ENCODE measurements around the gene GPBP1. TPM values are rescaled to one million over a fixed set of nuclear protein-coding genes. Genes with fewer than 3 reads are reported as not detected.
"Not testable (repeated sequence)": the region's sequence is repeated elsewhere in the genome, so short reads cannot be mapped to it uniquely, and the experiment has no call there.

The GPBP1 gene
- total and polyA plus RNA-seq, 2 experiments from 2014 or later = 105 to 109 TPM

GRCh38 chr5:57191986-57192385 lies 18.1 kb downstream of the GPBP1 start (continued):
- no peak for TF ChIP-seq ZNF462 (CRISPR knock-in tag; IDR thresholded peaks at IDR 0.05)
- TF ChIP-seq CTCF (conservative IDR thresholded peaks at IDR 0.05; ENCODE audit: low read depth in 2 of 2) = no peak

GRCh38 chr5:57192832-57193231 lies 19.0 kb downstream of the GPBP1 start:
- Histone ChIP-seq H3K4me1 (ENCODE audit: insufficient read depth) (peaks cover 34% of the 10 kb centered on the region), H3K79me2 (replicated peaks; ENCODE audit: insufficient read depth) (peaks cover 100% of the 10 kb centered on the region), H4K20me1 (replicated peaks; ENCODE audit: insufficient read depth) (peaks cover 87% of the 10 kb centered on the region)
- H2AFZ ChIP-seq; H3F3A ChIP-seq (replicated peaks; ENCODE audit: low read depth); H3K27ac ChIP-seq (ENCODE audit: low read depth); H3K9me2 ChIP-seq (ENCODE audit: insufficient read depth); H3K27ac Mint-ChIP-seq; H3K36me3 ChIP-seq (ENCODE audit: insufficient read depth); H3K9me3 Mint-ChIP-seq; DNase-seq (ENCODE audit: low spot score); H3K27me3 ChIP-seq (ENCODE audit: insufficient read depth); H3K4me3 ChIP-seq; H3K27me3 Mint-ChIP-seq (ENCODE audit: insufficient read depth, low read depth, poor library complexity); H3K4me2 ChIP-seq; ATAC-seq; H3K4me3 Mint-ChIP-seq: not testable (repeated sequence)
- Mint-ChIP-seq H3K4me1 (peaks cover 29% of the 10 kb centered on the region), H3K36me3 (ENCODE audit: low read depth) (peaks cover 30% of the 10 kb centered on the region)

All from GM23338 (cell line).